ENCODE data around the gene PRKD2. TPM values are rescaled to one million over a fixed set of nuclear protein-coding genes. Genes with fewer than 3 reads are reported as not detected.

The PRKD2 gene
- total RNA-seq, 1 donor from 2014 or later, result 191 TPM

GRCh38 chr19:46725036-46725820 is 8.3 kb upstream of the PRKD2 start:
- DNase-seq (no peak), ATAC-seq (ENCODE audit: low read depth) (no peak)
- H3K27me3 Mint-ChIP-seq, result no peaks in the 10 kb centered on the region
- no peaks in the 10 kb centered on the region for H3K9me3 Mint-ChIP-seq
- CTCF ChIA-PET, result interaction anchor here (0.6 kb wide), 1 partner anchor 19 kb away, joined by 3 read pairs; no protein-coding TSS in a partner anchor
- POLR2A ChIA-PET, result interaction anchor here (0.7 to 1.1 kb wide), 2 partner anchors 12 to 17 kb away, joined by 3 to 5 read pairs; no protein-coding TSS in a partner anchor
- no peak overlapping the region for H3K27ac Mint-ChIP-seq
- peaks cover 55% of the 10 kb centered on the region for H3K4me1 Mint-ChIP-seq
- H3K36me3 Mint-ChIP-seq (ENCODE audit: low read depth), result peaks cover 75% of the 10 kb centered on the region
- TF ChIP-seq CTCF (IDR thresholded peaks at IDR 0.05), result no peak
- intact Hi-C loops (cut with micrococcal nuclease), result no loop called here
- H3K4me3 Mint-ChIP-seq, result no peak overlapping the region

DNA sequence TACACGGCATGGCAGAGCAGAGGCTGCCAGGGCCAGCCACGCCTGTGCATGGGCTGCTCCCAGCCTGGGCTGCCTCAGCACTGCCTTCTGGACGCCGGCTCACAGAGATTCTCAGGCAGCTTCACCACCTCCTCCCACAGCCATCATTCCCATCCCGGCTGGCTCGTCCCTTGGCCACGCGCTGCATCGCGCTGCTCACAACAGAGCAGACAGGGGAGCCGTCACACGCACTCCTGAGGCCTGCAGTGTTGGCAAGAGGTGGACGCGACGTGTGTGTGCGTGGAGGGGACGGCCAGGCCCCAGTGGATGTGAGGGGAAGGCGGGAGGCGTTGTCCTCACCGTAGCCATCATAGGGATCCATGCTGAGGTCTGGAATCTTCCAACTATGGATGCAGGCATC is 7.6 kb upstream of the PRKD2 start:
- no peak for TF ChIP-seq CTCF (IDR thresholded peaks at IDR 0.05)
- POLR2A ChIA-PET, result interaction anchor here (1.1 to 2.5 kb wide), 2 partner anchors 11 to 18 kb away, joined by 3 to 50 read pairs; no protein-coding TSS in a partner anchor
- Mint-ChIP-seq H3K36me3 (ENCODE audit: low read depth) (peaks cover 70% of the 10 kb centered on the region), H3K4me1 (peaks cover 57% of the 10 kb centered on the region), H3K27ac (no peak overlapping the region), H3K4me3 (no peak overlapping the region), H3K9me3 (no peaks in the 10 kb centered on the region), H3K27me3 (no peaks in the 10 kb centered on the region)
- no peak for DNase-seq
- intact Hi-C loops (cut with micrococcal nuclease), result no loop called here
- CTCF ChIA-PET, result interaction anchor here (0.6 kb wide), 1 partner anchor 18 kb away, joined by 3 read pairs; no protein-coding TSS in a partner anchor
- no peak for ATAC-seq (ENCODE audit: low read depth)

DNA sequence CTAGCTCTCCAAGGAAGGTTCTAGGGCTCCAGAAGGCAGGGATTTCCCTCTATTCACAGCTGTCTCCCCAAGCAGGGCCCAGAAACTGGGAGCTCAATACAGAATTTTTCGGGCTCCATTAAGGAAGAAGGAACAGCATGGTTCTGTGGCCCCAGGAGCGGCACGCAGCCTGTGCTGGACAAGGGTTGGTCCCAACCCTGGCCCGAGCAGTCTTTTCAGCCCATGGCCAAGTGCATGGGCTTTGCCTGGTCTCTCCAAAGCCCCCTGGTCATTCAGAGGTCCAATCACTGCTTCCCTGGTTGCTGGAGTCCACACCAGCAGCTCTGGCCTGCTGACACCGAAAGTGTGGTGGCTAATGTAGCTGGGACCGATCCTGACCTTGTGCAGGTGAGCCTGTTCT is 6.6 kb upstream of the PRKD2 start:
- Mint-ChIP-seq H3K4me1 (peaks cover 59% of the 10 kb centered on the region), H3K27ac (peak overlapping the region; percentile 63)

DNA sequence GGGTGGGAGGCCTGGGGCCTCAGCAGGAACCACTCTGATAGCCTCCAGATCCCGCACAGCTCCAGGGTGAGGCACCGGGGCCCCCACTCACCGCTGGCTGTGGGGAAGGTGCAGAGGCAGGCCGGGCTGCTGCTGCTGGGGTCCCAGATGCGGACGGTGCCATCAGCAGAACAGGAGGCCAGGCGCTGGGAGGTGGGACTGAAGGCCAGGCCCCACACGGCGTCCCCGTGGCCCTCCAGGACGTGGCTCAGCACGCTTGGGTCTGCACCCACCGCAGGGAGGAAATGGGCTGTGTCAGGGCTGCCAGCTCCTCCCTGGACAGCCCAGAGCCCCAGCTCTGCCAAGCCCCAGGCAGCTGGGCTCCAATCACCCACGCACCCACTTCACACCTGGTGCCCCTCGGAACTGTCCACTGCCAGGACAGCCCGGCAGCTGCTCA is 6.1 kb upstream of the PRKD2 start:
- H3K4me1 Mint-ChIP-seq, result peaks cover 62% of the 10 kb centered on the region
- CTCF ChIA-PET, result interaction anchor here (0.8 to 1.4 kb wide), 2 partner anchors 9 to 18 kb away, joined by 3 to 5 read pairs; no protein-coding TSS in a partner anchor
- H3K4me3 Mint-ChIP-seq, result no peak overlapping the region
- no peak for DNase-seq
- intact Hi-C loops (cut with micrococcal nuclease), result no loop called here
- ATAC-seq (ENCODE audit: low read depth), result no peak
- H3K9me3 Mint-ChIP-seq, result no peaks in the 10 kb centered on the region
- no peak for TF ChIP-seq CTCF (IDR thresholded peaks at IDR 0.05)
- POLR2A ChIA-PET, result interaction anchor here (0.6 to 2.5 kb wide), 7 partner anchors 10 to 848 kb away, joined by 3 to 50 read pairs (median 3); partner anchors contain the start of gene CALM3
- peaks cover 62% of the 10 kb centered on the region for H3K36me3 Mint-ChIP-seq (ENCODE audit: low read depth)
- H3K27me3 Mint-ChIP-seq, result no peaks in the 10 kb centered on the region
- H3K27ac Mint-ChIP-seq, result no peak overlapping the region

More for the DNA sequence above, 6.6 kb upstream of the PRKD2 start:
- no peaks in the 10 kb centered on the region for H3K9me3 Mint-ChIP-seq
- DNase-seq (no peak), ATAC-seq (ENCODE audit: low read depth) (no peak)
- no peak overlapping the region for H3K4me3 Mint-ChIP-seq
- intact Hi-C loops (cut with micrococcal nuclease), result no loop called here
- CTCF ChIA-PET, result interaction anchor here (0.8 to 1.4 kb wide), 2 partner anchors 9 to 19 kb away, joined by 3 to 5 read pairs; no protein-coding TSS in a partner anchor
- POLR2A ChIA-PET, result interaction anchor here (0.7 to 2.5 kb wide), 5 partner anchors 10 to 123 kb away, joined by 3 to 50 read pairs (median 4); partner anchors contain the start of gene CALM3
- no peak for TF ChIP-seq CTCF (IDR thresholded peaks at IDR 0.05)
- peaks cover 64% of the 10 kb centered on the region for H3K36me3 Mint-ChIP-seq (ENCODE audit: low read depth)
- H3K27me3 Mint-ChIP-seq, result no peaks in the 10 kb centered on the region

Data from activated B cell treated with CpG ODN at 0.5 μM for 24 hours (primary cell).